ENCODE results near the gene DSC1.

DNA sequence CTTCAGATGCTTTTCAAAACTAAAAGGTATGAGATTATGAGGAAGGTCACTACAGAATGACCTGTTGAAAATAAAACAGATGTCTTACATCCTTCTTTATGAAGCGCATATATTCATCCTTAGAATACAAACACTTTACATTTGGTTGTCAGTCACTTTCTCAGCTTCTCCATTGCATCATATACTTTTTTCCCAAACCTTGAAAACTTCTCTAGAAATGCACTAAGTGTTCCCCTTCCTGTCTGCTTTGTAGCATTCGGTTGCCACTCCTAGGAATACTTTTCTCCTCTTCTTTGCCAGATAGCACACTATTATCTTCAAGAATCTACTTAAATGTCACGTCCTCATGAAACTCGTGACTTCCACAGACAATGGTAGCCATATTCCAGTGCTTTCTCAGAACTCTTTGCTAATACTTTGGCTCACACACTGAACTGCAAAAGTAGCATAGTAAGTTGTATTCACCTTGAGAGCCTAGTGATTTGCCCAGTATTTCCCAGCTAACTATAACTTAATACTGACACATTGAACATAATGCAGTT, 27.6 kb downstream of the DSC1 start:
- TF ChIP-seq RAD21 (CRISPR knock-in tag; IDR thresholded peaks at IDR 0.05) (no peak), ASH2L (IDR thresholded peaks at IDR 0.05; ENCODE audit: insufficient read length, low read depth, low read length) (no peak), NFE2L2 (IDR thresholded peaks at IDR 0.05; ENCODE audit: low read length) (no peak), TP53 (CRISPR knock-in tag; conservative IDR thresholded peaks at IDR 0.05) (no peak), CTCF (CRISPR knock-in tag; IDR thresholded peaks at IDR 0.05) (no peak)
- TF ChIP-seq, protein P1, sequence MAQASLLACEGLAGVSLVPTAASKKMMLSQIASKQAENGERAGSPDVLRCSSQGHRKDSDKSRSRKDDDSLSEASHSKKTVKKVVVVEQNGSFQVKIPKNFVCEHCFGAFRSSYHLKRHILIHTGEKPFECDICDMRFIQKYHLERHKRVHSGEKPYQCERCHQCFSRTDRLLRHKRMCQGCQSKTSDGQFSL (CRISPR knock-in tag; IDR thresholded peaks at IDR 0.05), result no peak

Measured in HepG2 (cell line).